Prostate gland (tissue), 2 donors: ENCODE measurements around the gene KRTAP4-2. TPM values are rescaled to one million over a fixed set of nuclear protein-coding genes. Genes with fewer than 3 reads are reported as not detected.
"Not testable (repeated sequence)": the region's sequence is repeated elsewhere in the genome, so short reads cannot be mapped to it uniquely, and the experiment has no call there.

Source experiments
- DNase-seq: peaks from one replicate; pipeline ENCODE4 v3.0.0-alpha.2; 2019; ENCODE audit warnings: low spot score
- H3K27ac ChIP-seq, 2 donors: fragments of 200-600 bp; sonication (generic); 2 replicates each; pipeline ENCODE4 v1.5.1; 2017 to 2019
- H3K27me3 ChIP-seq: fragments of 200-600 bp; sonication (generic); replicated peaks from 2 replicates; pipeline ENCODE4 v1.5.1; 2019; ENCODE audit not compliant: insufficient read depth
- H3K36me3 ChIP-seq, 2 donors: fragments of 200-600 bp; sonication (generic); 1 replicate in 1 of 2; 2 replicates in 1 of 2; pipeline versions ENCODE4 v1.5.1 to v1.8.1; 2017 to 2019
- H3K4me1 ChIP-seq: fragments of 200-600 bp; sonication (generic); replicated peaks from 2 replicates; pipeline ENCODE4 v1.5.1; 2019
- H3K4me3 ChIP-seq, 2 donors: fragments of 200-600 bp; sonication (generic); 2 replicates each; pipeline ENCODE4 v1.5.1; 2017 to 2019
- H3K9me3 ChIP-seq: fragments of 200-600 bp; sonication (generic); 2 replicates; pipeline ENCODE4 v1.5.1; 2017
- CTCF ChIP-seq, 4 experiments: fragments of 200-600 bp in 2 of 4; fragments of 450-650 bp in 2 of 4; sonication (generic) in 2 of 4; IDR thresholded peaks; 1 replicate in 3 of 4; 2 replicates in 1 of 4; pipeline ENCODE4 v1.5.1; 2016 to 2019; ENCODE audit warnings: antibody characterized with exemption in 4 of 4, mild to moderate bottlenecking in 2 of 4, moderate library complexity in 2 of 4
- POLR2A ChIP-seq: fragments of 450-650 bp; IDR thresholded peaks from one replicate; pipeline ENCODE4 v1.6.1; 2016; ENCODE audit warnings: antibody characterized with exemption, mild to moderate bottlenecking
- POLR2AphosphoS5 ChIP-seq: sonication (generic); formaldehyde crosslinking; IDR thresholded peaks from one replicate; pipeline ENCODE4 v1.6.1; 2017; ENCODE audit warnings: antibody characterized with exemption
- WGBS: methylation state at CpG from one replicate; pipeline ENCODE4 v1.1.5; 2018; 5-methylcytosine and 5-hydroxymethylcytosine counted together
- intact Hi-C: fragments of 100-400 bp; cut with DNase I; formaldehyde crosslinking; loops from one replicate; pipeline ENCODE4 v1.14.2; 2022
- total RNA-seq, 2 donors: library from RNA; depleted of rRNA; stranded (reverse); fragments of >200 nt; gene quantifications; one replicate each; pipeline ENCODE4 v1.1.0, GENCODE V29; 2016

KRTAP4-2 gene
- total RNA-seq: not detected

- TF ChIP-seq POLR2AphosphoS5 (no peak), CTCF (IDR thresholded peaks at IDR 0.05) (no peak), POLR2A (no peak)
- intact Hi-C loops: no loop called here
- no peak for DNase-seq
- no peak within 1 kb of the TSS for H3K4me3 ChIP-seq
- no peak within 1 kb of the TSS for H3K27ac ChIP-seq
- no peaks in the 10 kb centered on the region for H3K4me1 ChIP-seq
- H3K36me3 ChIP-seq: no peaks in the 10 kb centered on the region
- 96% methylated on average over 7 of the region's 7 CpGs for WGBS
- no peaks in the 10 kb centered on the region for H3K27me3 ChIP-seq
- H3K9me3 ChIP-seq: no peaks in the 10 kb centered on the region
Observed at GRCh38 chr17:41177727-41178271, at the start of gene KRTAP4-2. Gene KRTAP4-2, minus strand, starts transcription at chr17:41178221. Its CDS starts 57 bp downstream, at chr17:41178164.

- H3K9me3 ChIP-seq, H3K36me3 ChIP-seq, H3K27me3 ChIP-seq, intact Hi-C loops, H3K4me1 ChIP-seq, H3K27ac ChIP-seq, DNase-seq, H3K4me3 ChIP-seq: not testable (repeated sequence)
- WGBS: 77% methylated on average over 3 of the region's 4 CpGs
Observed at GRCh38 chr17:41226598-41227095, 48.6 kb upstream of the KRTAP4-2 start, which contains the start of gene KRTAP9-2. Gene KRTAP9-2, plus strand, starts transcription at chr17:41226648. Its CDS starts 7 bp downstream, at chr17:41226655.

GRCh38 chr17:41226051-41226450 is 48.0 kb upstream of the KRTAP4-2 start:
- H3K4me3 ChIP-seq: no peak overlapping the region
- no peaks in the 10 kb centered on the region for H3K27me3 ChIP-seq
- no peaks in the 10 kb centered on the region for H3K9me3 ChIP-seq
- 91% methylated on average over 6 of the region's 6 CpGs for WGBS
- H3K27ac ChIP-seq: no peak overlapping the region
- no peaks in the 10 kb centered on the region for H3K36me3 ChIP-seq
- TF ChIP-seq CTCF (IDR thresholded peaks at IDR 0.05) (no peak), POLR2AphosphoS5 (no peak), POLR2A (no peak)
- H3K4me1 ChIP-seq: no peaks in the 10 kb centered on the region
- no peak for DNase-seq
- intact Hi-C loops: no loop called here

GRCh38 chr17:41223821-41224220 is 45.8 kb upstream of the KRTAP4-2 start:
- 60% methylated on average over 2 of the region's 2 CpGs for WGBS
- Histone ChIP-seq H3K4me1 (no peaks in the 10 kb centered on the region), H3K27ac (no peak overlapping the region), H3K36me3 (no peaks in the 10 kb centered on the region), H3K27me3 (no peaks in the 10 kb centered on the region), H3K9me3 (no peaks in the 10 kb centered on the region), H3K4me3 (no peak overlapping the region)
- no peak for DNase-seq
- no peak for TF ChIP-seq CTCF (IDR thresholded peaks at IDR 0.05)
- TF ChIP-seq POLR2AphosphoS5: no peak
- no peak for TF ChIP-seq POLR2A
- intact Hi-C loops: no loop called here

- no peak for TF ChIP-seq POLR2A
- no peak for TF ChIP-seq POLR2AphosphoS5
- no peak for TF ChIP-seq CTCF (IDR thresholded peaks at IDR 0.05)
- Histone ChIP-seq H3K4me3 (no peak overlapping the region), H3K27me3 (no peaks in the 10 kb centered on the region), H3K27ac (no peak overlapping the region), H3K36me3 (no peaks in the 10 kb centered on the region), H3K4me1 (no peaks in the 10 kb centered on the region), H3K9me3 (no peaks in the 10 kb centered on the region)
- no peak for DNase-seq
- 91% methylated on average over 1 of the region's 1 CpG for WGBS
- intact Hi-C loops: no loop called here
Observed at GRCh38 chr17:41215681-41216080, 37.7 kb upstream of the KRTAP4-2 start.
